Endothelial cell of umbilical vein (primary cell): Measurements from ENCODE around the gene CRTC1. TPM values are rescaled to one million over a fixed set of nuclear protein-coding genes. Genes with fewer than 3 reads are reported as not detected.

ENCODE experiments used
- BruUV-seq: library from RNA; stranded (reverse); fragments of 400-500 nt; replicated peaks from 2 replicates; lab custom pipeline; 2021; lab: Mats Ljungman, UMichigan
- CTCF ChIA-PET: fragments of 300-600, 350-600 bp; sonication (Branson Sonifier 250); formaldehyde crosslinking; loops from one replicate; lab custom pipeline; 2021; ENCODE audit warnings: antibody characterized with exemption, inconsistent platforms; lab: Charles Lee
- POLR2A ChIA-PET: fragments of 300-600, 350-600 bp; sonication (Branson Sonifier 250); formaldehyde crosslinking; loops from one replicate; lab custom pipeline; 2021; ENCODE audit warnings: antibody characterized with exemption, inconsistent platforms; lab: Charles Lee
- DNase-seq: peaks from one replicate; pipeline ENCODE4 v3.0.0-alpha.2; 2011; ENCODE audit warnings: low read depth, low spot score
- FAIRE-seq: peaks from 2 replicates; lab custom pipeline; 2011; peaks lifted over from hg19 to GRCh38; lab: Jason Lieb, UNC
- H2AFZ ChIP-seq: 2 replicates; pipeline ENCODE4 v1.6.0; 2012; ENCODE audit warnings: low read depth, low read length, control low read depth, inconsistent platforms
- H3K27ac ChIP-seq: 2 replicates; pipeline ENCODE4 v1.5.1; 2011; ENCODE audit warnings: low read depth, mild to moderate bottlenecking, control low read depth, low read length, moderate library complexity; ENCODE audit not compliant: insufficient read depth
- H3K27me3 ChIP-seq, 2 experiments: 2 replicates each; pipeline versions ENCODE4 v1.6.0 to v1.6.1; 2011; ENCODE audit warnings: low read length in 2 of 2, mixed read lengths in 1 of 2; ENCODE audit not compliant: control insufficient read depth in 2 of 2, insufficient read depth in 2 of 2
- H3K36me3 ChIP-seq, 2 experiments: 2 replicates in 1 of 2; 3 replicates in 1 of 2; pipeline ENCODE4 v1.5.1; 2011; ENCODE audit warnings: low read length in 2 of 2, mild to moderate bottlenecking in 1 of 2, moderate library complexity in 1 of 2; ENCODE audit not compliant: control insufficient read depth in 2 of 2, insufficient read depth in 2 of 2; ENCODE audit errors: extremely low read depth in 1 of 2
- H3K4me1 ChIP-seq: 3 replicates; pipeline ENCODE4 v1.5.1; 2011; ENCODE audit warnings: mild to moderate bottlenecking, low read length; ENCODE audit not compliant: control insufficient read depth, insufficient read depth; ENCODE audit errors: extremely low read depth
- H3K4me2 ChIP-seq: 2 replicates; pipeline ENCODE4 v1.6.1; 2011; ENCODE audit warnings: low read length, control low read depth, mixed read lengths; ENCODE audit not compliant: insufficient read depth
- H3K4me3 ChIP-seq, 3 experiments: fragments of 200-600 bp in 1 of 3; sonication (generic), shearing (Covaris generic) in 1 of 3; replicated peaks in 1 of 3; 2 replicates each; pipeline ENCODE4 v1.5.1; 2011 to 2016; ENCODE audit warnings: control low read depth in 3 of 3, low read length in 3 of 3, mild to moderate bottlenecking in 2 of 3, inconsistent platforms in 1 of 3, low read depth in 1 of 3, moderate library complexity in 1 of 3; ENCODE audit not compliant: insufficient read depth in 1 of 3
- H3K79me2 ChIP-seq: 2 replicates; pipeline ENCODE4 v1.6.0; 2012; ENCODE audit warnings: low read length, inconsistent platforms; ENCODE audit not compliant: control insufficient read depth, insufficient read depth
- H3K9ac ChIP-seq: replicated peaks from 2 replicates; pipeline ENCODE3; 2011; ENCODE audit warnings: low read length, control low read depth; ENCODE audit not compliant: insufficient read depth; ENCODE audit errors: extremely low read depth
- H3K9me1 ChIP-seq: replicated peaks from 3 replicates; pipeline ENCODE4 v1.6.0; 2011; ENCODE audit warnings: mild to moderate bottlenecking, low read length; ENCODE audit not compliant: control insufficient read depth, insufficient read depth; ENCODE audit errors: extremely low read depth
- H3K9me3 ChIP-seq: replicated peaks from 2 replicates; pipeline ENCODE4 v1.5.1; 2012; ENCODE audit warnings: low read length, inconsistent platforms; ENCODE audit not compliant: control insufficient read depth, insufficient read depth
- H4K20me1 ChIP-seq: replicated peaks from 2 replicates; pipeline ENCODE3; 2011; ENCODE audit warnings: mild to moderate bottlenecking, low read length; ENCODE audit not compliant: control insufficient read depth, insufficient read depth; ENCODE audit errors: extremely low read depth
- EZH2 ChIP-seq: IDR thresholded peaks from 2 replicates; pipeline ENCODE4 v1.6.1; 2012; ENCODE audit warnings: borderline replicate concordance, low read depth, mild to moderate bottlenecking, moderate library complexity, low read length, inconsistent platforms; ENCODE audit not compliant: severe bottlenecking
- FOS ChIP-seq: IDR thresholded peaks from 2 replicates; pipeline ENCODE4 v1.6.1; 2011; ENCODE audit warnings: mild to moderate bottlenecking, low read length, moderate library complexity, borderline replicate concordance; ENCODE audit not compliant: insufficient read depth
- GATA2 ChIP-seq: IDR thresholded peaks from 2 replicates; pipeline ENCODE4 v1.7.0; 2011; ENCODE audit warnings: low read depth, mild to moderate bottlenecking, moderate library complexity, mixed read lengths, low read length; ENCODE audit not compliant: insufficient read length, insufficient read depth
- JUN ChIP-seq: IDR thresholded peaks from 2 replicates; pipeline ENCODE4 v1.6.1; 2011; ENCODE audit warnings: borderline replicate concordance, low read depth; ENCODE audit not compliant: insufficient read length, insufficient read depth
- MYC ChIP-seq: IDR thresholded peaks from one replicate; pipeline ENCODE4 v1.6.1; 2011; ENCODE audit warnings: mild to moderate bottlenecking, low read depth, low read length
- POLR2A ChIP-seq: IDR thresholded peaks from 2 replicates; pipeline ENCODE4 v1.6.1; 2012; ENCODE audit warnings: low read depth, mild to moderate bottlenecking, control low read depth, low read length
- POLR2AphosphoS5 ChIP-seq: IDR thresholded peaks from 2 replicates; pipeline ENCODE4 v1.6.1; 2012; ENCODE audit warnings: low read depth, mild to moderate bottlenecking, control low read depth, low read length, moderate library complexity; ENCODE audit not compliant: insufficient read depth
- dilution Hi-C: fragments of 300-500 bp; cut with MboI; formaldehyde crosslinking; loops from one replicate; pipeline ENCODE4 v1.15.0; 2019; ENCODE audit warnings: low sequenced_read_pairs; ENCODE audit not compliant: extremely low pct_ligation_motif_present
- intact Hi-C: fragments of 100-400 bp; cut with micrococcal nuclease; formaldehyde crosslinking; loops from one replicate; pipeline ENCODE4 v1.10.0; 2022
- polyA plus RNA-seq, 4 experiments: library from polyadenylated mRNA; depleted of rRNA in 3 of 4; stranded (reverse) in 3 of 4; unstranded in 1 of 4; fragments of >200 nt; gene quantifications; 2 replicates each; pipeline versions ENCODE4 v1.2.1 to v1.2.3, GENCODE V29; 2011 to 2012; ENCODE audit warnings: missing spikeins in 1 of 4
- total RNA-seq: library from RNA; stranded (reverse); gene quantifications from 2 replicates; pipeline ENCODE4 v1.2.3, GENCODE V29; 2021
- TF ChIP-seq, protein P1 (sequence below): IDR thresholded peaks from 2 replicates; pipeline ENCODE4 v1.6.1; 2011; ENCODE audit not compliant: insufficient read depth, insufficient read length
- TF ChIP-seq, protein P2 (sequence below), 2 donors: IDR thresholded peaks; 1 replicate in 1 of 2; 2 replicates in 1 of 2; pipeline ENCODE4 v1.5.1; 2011; ENCODE audit warnings: low read length in 2 of 2, mild to moderate bottlenecking in 2 of 2, moderate library complexity in 2 of 2, control low read depth in 1 of 2, inconsistent platforms in 1 of 2, low read depth in 1 of 2; ENCODE audit not compliant: insufficient read depth in 1 of 2; ENCODE audit errors: extremely low read depth in 1 of 2

Gene CRTC1
- total and polyA plus RNA-seq, 2 donors (not counting 3 experiments of a cell fraction or from before 2014, with no cell fraction given), result 4.2 to 11.4 TPM

DNA sequence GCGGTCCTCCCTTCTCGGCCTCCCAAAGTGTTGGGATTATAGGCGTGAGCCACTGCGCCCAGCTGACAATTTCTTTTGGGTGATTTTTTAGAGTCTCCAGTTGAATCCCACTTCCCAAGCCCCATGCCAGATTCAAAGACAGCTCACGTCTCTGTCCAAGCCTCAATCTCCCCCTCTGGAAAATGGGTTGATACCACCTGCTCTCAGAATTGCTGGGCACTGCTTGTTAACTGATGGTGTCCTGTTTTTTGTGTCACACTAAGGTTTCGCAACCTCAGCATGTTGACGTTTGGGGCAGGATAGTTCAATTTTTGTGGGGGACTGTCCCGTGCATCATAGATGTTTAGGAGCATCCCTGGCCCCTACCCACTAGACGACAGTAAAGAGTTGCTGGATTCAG is 134.1 kb downstream of the CRTC1 start:
- no peaks in the 10 kb centered on the region for H3K36me3 ChIP-seq
- no peaks in the 10 kb centered on the region for H3K79me2 ChIP-seq
- dilution Hi-C loops, result no loop called here
- H3K4me3 ChIP-seq, result no peak overlapping the region
- FAIRE-seq (no peak), DNase-seq (no peak)
- POLR2A ChIA-PET, result no interaction called here
- TF ChIP-seq, protein P1, sequence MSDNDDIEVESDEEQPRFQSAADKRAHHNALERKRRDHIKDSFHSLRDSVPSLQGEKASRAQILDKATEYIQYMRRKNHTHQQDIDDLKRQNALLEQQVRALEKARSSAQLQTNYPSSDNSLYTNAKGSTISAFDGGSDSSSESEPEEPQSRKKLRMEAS, result no peak
- TF ChIP-seq MYC (no peak), EZH2 (no peak), JUN (no peak), GATA2 (no peak), POLR2AphosphoS5 (no peak), FOS (no peak), POLR2A (no peak)
- TF ChIP-seq, protein P2, sequence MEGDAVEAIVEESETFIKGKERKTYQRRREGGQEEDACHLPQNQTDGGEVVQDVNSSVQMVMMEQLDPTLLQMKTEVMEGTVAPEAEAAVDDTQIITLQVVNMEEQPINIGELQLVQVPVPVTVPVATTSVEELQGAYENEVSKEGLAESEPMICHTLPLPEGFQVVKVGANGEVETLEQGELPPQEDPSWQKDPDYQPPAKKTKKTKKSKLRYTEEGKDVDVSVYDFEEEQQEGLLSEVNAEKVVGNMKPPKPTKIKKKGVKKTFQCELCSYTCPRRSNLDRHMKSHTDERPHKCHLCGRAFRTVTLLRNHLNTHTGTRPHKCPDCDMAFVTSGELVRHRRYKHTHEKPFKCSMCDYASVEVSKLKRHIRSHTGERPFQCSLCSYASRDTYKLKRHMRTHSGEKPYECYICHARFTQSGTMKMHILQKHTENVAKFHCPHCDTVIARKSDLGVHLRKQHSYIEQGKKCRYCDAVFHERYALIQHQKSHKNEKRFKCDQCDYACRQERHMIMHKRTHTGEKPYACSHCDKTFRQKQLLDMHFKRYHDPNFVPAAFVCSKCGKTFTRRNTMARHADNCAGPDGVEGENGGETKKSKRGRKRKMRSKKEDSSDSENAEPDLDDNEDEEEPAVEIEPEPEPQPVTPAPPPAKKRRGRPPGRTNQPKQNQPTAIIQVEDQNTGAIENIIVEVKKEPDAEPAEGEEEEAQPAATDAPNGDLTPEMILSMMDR (IDR thresholded peaks at IDR 0.05; ENCODE audit: extremely low read depth in 1 of 2, insufficient read depth in 1 of 2, low read depth in 1 of 2, low read length in 2 of 2), result no peak
- intact Hi-C loops, result no loop called here
- BruUV-seq, result no TSS peak
- H4K20me1 ChIP-seq, result no peaks in the 10 kb centered on the region
- no peak overlapping the region for H3K4me2 ChIP-seq
- H3K9me1 ChIP-seq, result no peaks in the 10 kb centered on the region
- H3K9me3 ChIP-seq, result no peaks in the 10 kb centered on the region
- H3K27me3 ChIP-seq, result no peaks in the 10 kb centered on the region
- no peaks in the 10 kb centered on the region for H3K4me1 ChIP-seq
- H3K9ac ChIP-seq, result no peak overlapping the region
- CTCF ChIA-PET, result no interaction called here
- H3K27ac ChIP-seq, result no peak overlapping the region
- no peak overlapping the region for H2AFZ ChIP-seq
